GM18505 (cell line): Measurements from ENCODE around the gene SYTL1.

Source experiments
- ATAC-seq: cut with Tn5 transposase; IDR thresholded peaks from one replicate; pipeline ENCODE4 v1.9.1; 2021; ENCODE audit not compliant: unreplicated experiment
- POLR2A ChIP-seq: IDR thresholded peaks from 4 replicates; pipeline ENCODE4 v1.6.1; 2011; ENCODE audit warnings: borderline replicate concordance; ENCODE audit not compliant: insufficient read depth, insufficient read length; ENCODE audit errors: extremely low read depth

The SYTL1 gene, protein sequence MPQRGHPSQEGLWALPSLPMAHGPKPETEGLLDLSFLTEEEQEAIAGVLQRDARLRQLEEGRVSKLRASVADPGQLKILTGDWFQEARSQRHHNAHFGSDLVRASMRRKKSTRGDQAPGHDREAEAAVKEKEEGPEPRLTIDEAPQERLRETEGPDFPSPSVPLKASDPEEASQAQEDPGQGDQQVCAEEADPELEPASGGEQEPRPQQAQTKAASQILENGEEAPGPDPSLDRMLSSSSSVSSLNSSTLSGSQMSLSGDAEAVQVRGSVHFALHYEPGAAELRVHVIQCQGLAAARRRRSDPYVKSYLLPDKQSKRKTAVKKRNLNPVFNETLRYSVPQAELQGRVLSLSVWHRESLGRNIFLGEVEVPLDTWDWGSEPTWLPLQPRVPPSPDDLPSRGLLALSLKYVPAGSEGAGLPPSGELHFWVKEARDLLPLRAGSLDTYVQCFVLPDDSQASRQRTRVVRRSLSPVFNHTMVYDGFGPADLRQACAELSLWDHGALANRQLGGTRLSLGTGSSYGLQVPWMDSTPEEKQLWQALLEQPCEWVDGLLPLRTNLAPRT

DNA sequence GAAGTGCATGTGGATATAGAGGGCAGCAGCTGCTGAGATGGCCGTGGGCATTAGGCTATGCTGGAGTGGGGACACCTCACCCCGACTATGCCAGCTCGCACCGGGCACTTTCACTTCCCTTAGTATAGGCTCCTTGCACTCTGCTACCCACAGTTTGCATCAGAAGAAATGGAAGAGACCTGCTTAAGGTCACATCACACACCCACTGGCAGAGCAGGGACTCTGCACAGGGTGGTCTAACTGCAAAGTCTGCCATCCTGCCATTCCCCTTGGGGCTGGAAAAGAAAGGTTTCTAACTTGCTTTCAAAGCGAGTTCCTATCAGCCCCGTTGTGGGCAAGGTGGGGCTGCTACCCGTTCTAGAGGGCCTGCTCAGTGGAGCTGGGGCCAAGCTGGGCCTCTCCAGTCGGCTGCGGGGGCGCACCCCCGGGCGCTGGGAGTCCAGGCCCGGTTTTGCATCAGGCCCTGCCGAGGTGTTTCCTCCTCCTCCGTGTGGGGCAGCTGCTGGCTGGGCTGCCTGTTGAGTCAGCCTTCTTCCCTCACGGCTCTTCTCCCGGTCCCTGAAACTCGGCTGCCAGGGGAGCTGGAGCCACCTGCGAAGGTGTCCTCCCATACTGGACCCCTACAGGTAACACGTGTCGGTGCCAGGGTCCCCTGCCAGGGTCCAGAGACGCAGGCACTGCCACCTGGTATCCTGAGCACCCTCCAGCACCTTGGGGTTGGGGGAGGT is at the start of gene SYTL1:
SYTL1 (plus strand) TSS at position 498 of the 728 bp plus-strand sequence. CDS start 3,313 bp downstream, outside the sequence.
- ATAC-seq: peak; percentile 39
- peak; percentile 47 for TF ChIP-seq POLR2A

DNA sequence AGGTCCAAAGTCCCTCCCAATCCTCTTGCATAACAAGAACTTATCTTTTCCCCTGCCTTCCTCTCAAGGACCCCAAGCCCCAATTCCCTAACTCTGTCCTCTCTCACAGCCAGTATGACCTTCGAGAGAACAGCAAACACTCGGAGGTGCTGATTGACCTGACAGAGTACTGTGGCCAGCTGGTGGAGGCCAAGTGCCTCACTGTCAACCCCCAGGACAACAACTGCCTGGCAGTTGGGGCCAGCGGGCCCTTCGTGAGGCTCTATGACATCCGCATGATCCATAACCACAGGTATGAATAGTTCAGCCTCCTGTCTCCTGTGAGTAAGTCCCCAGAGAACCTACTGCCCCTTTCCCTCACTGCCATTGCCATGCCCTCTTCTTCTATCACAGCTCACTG is 49.7 kb upstream of the SYTL1 start:
- no peak for TF ChIP-seq POLR2A
- no peak for ATAC-seq

DNA sequence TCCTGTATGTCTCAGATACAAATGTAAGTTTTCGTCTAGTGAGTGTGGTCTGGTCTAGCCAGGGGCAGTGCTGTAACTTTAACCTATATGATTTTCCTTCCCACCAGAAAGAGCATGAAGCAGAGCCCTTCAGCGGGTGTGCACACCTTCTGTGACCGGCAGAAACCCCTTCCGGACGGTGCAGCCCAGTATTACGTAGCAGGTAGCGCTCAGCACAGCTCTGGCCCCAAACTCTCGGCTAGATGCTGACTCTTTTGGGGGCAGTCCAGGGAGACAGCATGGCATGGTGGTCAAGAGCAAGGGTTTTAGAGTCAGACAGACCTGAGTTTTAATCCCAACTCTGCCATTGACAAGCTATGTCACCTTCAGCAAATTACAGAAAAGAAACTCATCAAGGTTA is 47.9 kb upstream of the SYTL1 start:
- no peak for ATAC-seq
- TF ChIP-seq POLR2A: no peak

DNA sequence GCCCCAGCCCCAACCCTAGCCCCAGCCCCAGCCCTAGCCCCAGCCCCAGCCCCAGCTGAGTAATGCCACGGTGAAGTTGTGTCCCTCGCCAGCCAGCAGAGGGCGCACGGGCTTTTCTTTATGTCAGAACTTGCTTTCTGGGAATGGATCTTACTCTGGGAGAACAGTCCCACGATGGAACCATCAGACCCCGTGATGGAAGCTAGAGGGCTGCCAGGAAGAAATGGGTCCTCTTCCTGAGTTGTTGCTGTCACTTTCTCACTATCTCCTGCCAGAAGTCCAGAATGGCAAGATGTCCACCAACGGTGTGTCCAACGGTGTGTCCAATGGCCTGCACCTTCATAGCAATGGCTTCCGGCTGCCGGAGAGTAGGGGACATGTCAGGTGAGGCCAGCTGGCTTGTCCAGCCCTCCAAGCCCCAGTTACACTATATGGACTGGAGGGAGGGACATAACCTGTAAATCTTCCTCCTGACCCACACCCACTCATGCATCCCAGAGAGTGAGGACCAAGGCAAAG is 45.0 kb upstream of the SYTL1 start:
- ATAC-seq: no peak
- TF ChIP-seq POLR2A: no peak

DNA sequence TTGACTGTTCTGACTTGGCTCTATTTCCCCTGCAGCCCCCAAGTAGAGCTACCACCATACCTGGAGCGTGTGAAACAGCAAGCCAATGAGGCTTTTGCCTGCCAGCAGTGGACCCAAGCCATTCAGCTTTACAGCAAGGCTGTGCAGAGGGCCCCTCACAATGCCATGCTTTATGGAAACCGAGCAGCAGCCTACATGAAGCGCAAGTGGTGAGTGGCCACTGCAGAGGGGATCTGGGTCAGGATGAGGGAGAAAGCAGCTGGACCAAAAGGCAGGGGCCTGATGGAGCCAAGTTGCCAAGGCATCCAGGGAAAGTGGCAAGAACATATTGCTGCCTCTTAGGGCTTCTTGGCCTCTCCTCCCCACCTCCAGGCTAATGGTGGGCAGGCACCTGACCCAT is 43.9 kb upstream of the SYTL1 start:
- no peak for ATAC-seq
- no peak for TF ChIP-seq POLR2A

DNA sequence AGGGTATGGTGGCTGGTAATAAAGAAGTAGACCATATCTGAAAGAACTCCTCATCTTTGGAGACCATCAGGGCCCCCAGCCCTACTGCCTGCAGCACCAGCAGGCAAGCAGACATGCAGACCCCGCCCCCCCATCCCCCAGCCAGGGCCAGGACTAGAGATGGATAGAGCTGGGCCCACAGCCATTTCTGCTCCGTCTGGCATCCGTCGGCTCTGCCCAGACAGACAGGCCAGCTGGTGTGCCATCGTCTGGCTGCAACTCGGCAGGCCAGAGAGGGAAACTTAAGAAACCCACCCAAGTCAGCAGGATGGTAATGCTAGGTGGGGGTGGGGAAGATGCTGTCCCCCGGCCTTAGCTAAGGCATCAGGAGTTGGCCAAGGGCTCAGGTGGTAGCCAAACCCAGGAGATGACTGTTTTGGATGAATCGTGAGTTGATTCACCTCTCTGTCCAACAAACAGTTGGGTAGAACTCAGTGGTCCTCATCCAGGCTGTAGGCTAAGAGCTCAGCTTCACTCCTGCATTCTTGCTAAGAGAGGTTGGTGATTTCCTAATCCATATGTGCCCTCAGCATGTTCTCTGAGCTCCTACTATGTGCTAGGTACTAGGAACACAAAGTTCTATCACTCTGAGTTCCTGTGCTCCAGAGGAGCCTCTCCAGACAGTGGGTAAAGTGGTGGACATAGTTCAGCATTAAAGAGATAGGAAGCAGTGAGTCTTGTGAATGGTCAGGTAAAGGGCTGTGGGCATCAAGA is 43.0 kb upstream of the SYTL1 start:
- TF ChIP-seq POLR2A: no peak
- no peak for ATAC-seq

DNA sequence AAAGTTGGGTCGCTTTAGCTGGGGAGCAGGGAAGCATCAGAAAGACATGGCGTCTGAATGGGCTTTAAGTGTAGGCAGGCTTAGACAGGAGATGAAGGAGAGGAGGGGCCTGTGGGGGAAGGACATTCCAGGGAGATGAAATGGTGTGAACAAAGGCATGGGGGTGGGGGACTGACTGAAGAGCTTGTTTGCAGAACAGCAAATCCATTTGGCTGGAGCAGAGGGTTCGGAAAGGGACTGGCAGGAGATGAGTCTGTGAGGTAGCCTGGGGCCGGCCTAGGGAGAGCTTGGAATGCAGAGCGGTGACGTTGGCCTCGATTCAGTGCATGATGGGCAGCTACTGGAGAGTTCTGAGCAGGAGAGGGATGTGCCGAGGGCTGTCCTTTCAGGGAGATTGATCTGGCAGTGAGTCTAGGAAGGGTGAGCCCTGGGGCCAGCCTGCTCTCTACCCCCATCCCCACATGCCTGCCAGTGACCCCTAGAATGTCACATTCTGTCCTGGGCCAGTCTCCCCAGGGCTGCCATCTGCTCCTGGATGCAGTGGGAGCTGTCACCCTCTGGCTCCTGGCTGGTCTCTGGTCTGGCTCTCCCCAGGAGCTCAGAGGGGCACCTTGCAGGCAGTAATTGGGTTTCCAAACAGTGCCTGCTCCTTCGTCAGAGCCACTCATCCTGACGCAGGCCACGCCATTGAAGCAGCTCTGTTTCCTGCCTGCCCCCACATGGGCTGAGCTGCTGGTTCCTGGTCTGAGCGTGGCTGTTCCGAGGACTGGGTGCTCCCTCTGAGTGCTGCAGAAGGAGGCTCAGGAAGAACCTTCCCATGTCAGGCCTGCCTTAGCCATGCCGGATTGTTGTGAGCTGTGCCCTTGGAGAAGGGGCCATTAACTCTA is 42.2 kb upstream of the SYTL1 start:
- ATAC-seq: no peak
- TF ChIP-seq POLR2A: no peak

DNA sequence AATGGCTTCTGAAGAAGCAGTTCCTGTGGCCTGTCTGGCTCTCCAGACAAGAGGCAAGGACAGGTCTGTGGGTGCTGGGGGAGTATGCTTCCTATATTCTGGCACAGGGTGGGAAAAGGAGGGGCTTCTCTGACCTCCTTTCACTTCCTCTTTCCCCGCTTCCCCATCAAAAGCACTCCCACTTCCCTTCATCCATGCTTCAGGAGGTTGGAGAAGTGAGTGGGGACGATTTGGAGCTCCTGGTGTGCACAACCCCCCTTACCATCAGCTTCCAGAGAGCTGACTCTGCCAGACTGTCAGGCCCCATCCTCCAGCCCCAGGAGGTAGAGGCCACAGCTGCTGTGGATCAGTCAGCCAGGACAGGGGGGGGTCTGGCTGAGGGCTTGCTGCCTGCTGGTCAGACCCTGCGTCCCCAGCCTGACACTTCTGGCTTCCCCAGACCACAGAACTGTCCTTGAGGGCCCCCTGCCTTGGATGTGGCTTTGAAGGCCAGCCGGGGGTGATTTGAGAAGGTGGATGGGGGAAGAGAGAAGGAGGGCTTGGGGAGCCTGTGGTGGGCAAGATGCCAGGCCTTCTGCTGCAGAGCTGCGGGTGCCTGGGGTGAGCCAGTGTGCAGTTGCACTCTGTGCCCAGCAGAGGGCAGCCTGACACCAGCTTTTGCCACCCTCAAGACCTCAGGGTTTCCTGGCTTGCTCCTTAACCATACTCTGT is 41.3 kb upstream of the SYTL1 start:
- ATAC-seq: no peak
- TF ChIP-seq POLR2A: no peak

DNA sequence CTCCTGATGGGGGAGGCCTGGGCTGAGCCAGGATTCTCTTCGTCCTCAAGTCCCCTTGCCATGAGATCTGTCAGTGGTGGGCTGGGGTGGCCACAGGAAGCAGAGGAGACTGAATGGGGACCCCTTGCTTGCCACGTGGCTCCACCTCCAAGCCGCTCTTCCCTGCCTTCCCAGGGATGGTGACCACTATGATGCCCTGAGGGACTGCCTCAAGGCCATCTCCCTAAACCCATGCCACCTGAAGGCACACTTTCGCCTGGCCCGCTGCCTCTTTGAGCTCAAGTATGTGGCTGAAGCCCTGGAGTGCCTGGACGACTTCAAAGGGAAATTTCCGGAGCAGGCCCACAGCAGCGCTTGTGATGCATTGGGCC is 40.8 kb upstream of the SYTL1 start:
- no peak for ATAC-seq
- TF ChIP-seq POLR2A: no peak

DNA sequence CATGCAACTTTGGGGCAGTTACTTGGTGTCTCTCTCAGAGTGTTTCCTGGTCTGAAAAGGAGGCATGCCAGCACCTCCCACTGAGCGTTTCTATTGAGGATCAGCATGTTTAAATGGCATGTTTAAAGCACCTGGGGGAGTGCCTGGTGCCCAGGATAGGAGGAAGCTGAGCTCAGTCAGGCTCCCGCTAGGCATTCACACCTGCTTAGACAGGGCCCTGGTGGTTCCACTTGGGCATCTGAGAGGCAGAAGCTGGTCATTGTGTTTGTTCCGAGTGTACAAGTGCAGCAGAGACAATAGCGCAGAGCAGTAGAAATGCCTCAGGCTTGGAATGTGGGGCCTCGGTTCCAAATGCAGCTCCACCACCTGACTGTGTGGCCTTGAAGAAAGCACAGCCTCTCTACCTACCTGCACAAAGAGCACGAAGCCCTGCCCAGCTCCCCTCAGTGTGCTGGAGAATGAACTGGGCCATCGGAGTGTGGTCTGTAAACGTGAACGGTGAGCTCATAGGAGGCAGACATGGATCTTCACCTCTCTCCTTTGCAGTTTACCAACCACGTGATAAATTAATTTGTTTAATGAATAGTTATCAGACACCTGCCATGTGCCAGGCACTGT is 40.1 kb upstream of the SYTL1 start:
- no peak for TF ChIP-seq POLR2A
- no peak for ATAC-seq

DNA sequence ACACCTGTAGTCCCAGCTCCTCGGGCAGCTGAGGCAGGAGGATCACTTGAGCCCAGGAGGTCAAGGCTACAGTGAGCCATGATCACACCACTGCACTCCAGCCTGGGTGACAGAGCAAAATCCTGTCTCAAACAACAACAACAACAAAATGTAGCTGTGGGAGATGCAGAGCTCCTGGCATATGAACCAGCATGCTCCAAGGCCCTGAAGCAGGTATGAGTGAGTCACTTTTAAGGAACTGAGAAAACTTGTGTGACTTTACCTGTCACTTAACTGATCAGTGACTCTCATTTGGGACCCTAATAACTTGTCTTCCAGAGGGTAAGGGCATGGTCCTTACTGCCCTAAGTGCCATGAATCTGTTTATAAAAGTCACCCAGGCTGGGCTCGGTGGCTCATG is 39.2 kb upstream of the SYTL1 start:
- TF ChIP-seq POLR2A: no peak
- ATAC-seq: no peak
